A549 treated with GW870086 at 1 μM for 4 hours (cell line): ENCODE results near the gene ODF2L. TPM values are rescaled to one million over a fixed set of nuclear protein-coding genes. Genes with fewer than 3 reads are reported as not detected.

Experiments
- total RNA-seq: library from RNA; stranded (reverse); fragments of 200-300 nt; extraction: Qiagen RNA extraction; gene quantifications from 5 replicates; pipeline ENCODE4 v1.2.3, GENCODE V29; 2022; ENCODE audit warnings: low read depth

ODF2L gene, protein sequence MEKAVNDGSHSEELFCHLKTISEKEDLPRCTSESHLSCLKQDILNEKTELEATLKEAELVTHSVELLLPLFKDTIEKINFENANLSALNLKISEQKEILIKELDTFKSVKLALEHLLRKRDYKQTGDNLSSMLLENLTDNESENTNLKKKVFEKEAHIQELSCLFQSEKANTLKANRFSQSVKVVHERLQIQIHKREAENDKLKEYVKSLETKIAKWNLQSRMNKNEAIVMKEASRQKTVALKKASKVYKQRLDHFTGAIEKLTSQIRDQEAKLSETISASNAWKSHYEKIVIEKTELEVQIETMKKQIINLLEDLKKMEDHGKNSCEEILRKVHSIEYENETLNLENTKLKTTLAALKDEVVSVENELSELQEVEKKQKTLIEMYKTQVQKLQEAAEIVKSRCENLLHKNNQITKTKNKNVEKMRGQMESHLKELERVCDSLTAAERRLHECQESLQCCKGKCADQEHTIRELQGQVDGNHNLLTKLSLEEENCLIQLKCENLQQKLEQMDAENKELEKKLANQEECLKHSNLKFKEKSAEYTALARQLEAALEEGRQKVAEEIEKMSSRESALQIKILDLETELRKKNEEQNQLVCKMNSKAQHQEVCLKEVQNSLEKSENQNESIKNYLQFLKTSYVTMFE
- total RNA-seq, result 7.6 to 12.8 TPM (median 8.2 TPM) in 5 replicates

DNA sequence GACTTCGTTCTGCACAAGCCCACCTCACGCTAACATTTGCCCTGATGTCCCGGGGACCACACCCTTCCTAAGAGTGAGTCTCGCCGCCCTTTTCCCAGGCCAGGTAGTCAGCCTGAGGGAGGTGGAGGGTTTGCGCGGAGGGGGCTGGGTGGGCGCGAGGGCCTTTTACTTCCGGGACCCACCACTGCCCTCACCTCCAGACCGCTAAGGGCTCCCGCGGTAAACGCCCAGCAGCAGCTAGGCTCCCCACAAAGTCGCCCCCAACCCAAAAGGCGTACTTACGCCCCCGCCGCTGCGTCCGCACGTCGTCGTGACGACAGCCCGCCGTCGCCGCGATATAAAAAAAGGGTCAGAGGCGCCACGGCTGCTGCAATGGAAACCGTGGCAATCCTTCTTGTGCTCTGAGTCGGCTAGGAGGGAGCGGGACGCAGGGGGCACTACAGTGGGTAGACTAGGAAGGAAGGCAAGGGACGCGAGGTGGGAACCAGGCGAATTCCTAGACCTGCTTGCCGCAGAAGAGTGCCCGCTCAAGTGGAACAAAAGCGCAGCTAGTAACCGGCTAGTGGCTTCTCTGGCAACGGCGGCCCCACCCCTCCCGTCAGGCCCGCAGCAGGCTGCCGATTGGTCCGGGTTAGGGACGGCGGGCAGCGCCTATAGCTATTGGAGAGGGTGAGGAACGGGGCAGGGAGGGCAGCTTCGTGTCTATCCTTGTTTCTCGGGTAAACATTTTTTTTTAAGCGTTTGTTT, at the start of gene ODF2L:
TSS of gene ODF2L (minus strand) at position 573 of the 747 bp plus-strand sequence. CDS start 9,296 bp downstream, outside the sequence.

DNA sequence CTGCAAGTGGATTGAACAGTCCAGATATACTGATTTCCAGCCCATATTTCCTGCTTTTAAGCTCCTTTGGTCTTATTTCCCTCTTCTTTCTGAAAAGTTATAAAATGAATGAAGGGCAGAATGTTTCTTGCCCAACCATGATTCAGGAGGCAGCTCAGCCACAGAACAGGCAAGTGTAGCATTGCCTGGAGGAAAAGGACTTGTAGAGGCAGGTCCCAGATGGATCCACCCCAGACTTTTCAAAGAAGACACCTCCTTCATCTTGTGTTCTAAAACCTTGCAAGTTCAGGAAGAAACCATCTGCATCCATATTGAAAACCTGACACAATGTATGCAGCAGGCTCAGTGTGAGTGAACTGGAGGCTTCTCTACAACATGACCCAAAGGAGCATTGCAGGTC, 27.8 kb upstream of the ODF2L start, which contains the start of gene CLCA2:
TSS of gene CLCA2 (plus strand) at position 299 of the 400 bp plus-strand sequence. CDS start at position 376, 77 bp downstream.

Other genes starting within 250 kb of the ODF2L start
- 0.01 to 0.07 TPM (median 0.03 TPM) in 4 of 5 replicates, not detected in the other for gene COL24A1, start 239.6 kb downstream of the ODF2L start, total RNA-seq
- not detected in 5 replicates for gene CLCA2, start 27.8 kb upstream of the ODF2L start, total RNA-seq
- gene CLCA1, start 72.6 kb upstream of the ODF2L start, total RNA-seq, result not detected in 5 replicates
- not detected in 5 replicates for gene CLCA4, start 150.8 kb upstream of the ODF2L start, total RNA-seq